Measurements from ENCODE around the gene UBE2L6.

Gene UBE2L6

GRCh38 chr11:57527056-57527631 is 40.3 kb downstream of the UBE2L6 start:
- peak; percentile 51 for DNase-seq

GRCh38 chr11:57523419-57523818 is 44.1 kb downstream of the UBE2L6 start:
- DNase-seq = no peak

- no peak for DNase-seq
Observed at GRCh38 chr11:57521116-57521515, 46.4 kb downstream of the UBE2L6 start.

- DNase-seq = no peak
Observed at GRCh38 chr11:57516061-57516443, 51.4 kb downstream of the UBE2L6 start.

GRCh38 chr11:57515332-57516060 is 52.0 kb downstream of the UBE2L6 start, which contains the start of gene SLC43A1:
SLC43A1 (minus strand) TSS chr11:57515702; CDS start chr11:57514111, 1,591 bp downstream.
- no peak for DNase-seq

GRCh38 chr11:57514538-57515331 is 52.7 kb downstream of the UBE2L6 start:
- DNase-seq = peak; percentile 29

GRCh38 chr11:57513911-57514537 is 53.4 kb downstream of the UBE2L6 start:
- DNase-seq = no peak

GRCh38 chr11:57513452-57513795 is 54.0 kb downstream of the UBE2L6 start:
- DNase-seq = no peak

- no peak for DNase-seq
Observed at GRCh38 chr11:57512646-57513451, 54.6 kb downstream of the UBE2L6 start.

- no peak for DNase-seq
Observed at GRCh38 chr11:57511741-57512430, 55.6 kb downstream of the UBE2L6 start.

- DNase-seq = no peak
Observed at GRCh38 chr11:57508341-57509170, 58.9 kb downstream of the UBE2L6 start.

GRCh38 chr11:57506522-57506921 is 61.0 kb downstream of the UBE2L6 start:
- DNase-seq = no peak

- no peak for DNase-seq
Observed at GRCh38 chr11:57504511-57504910, 63.0 kb downstream of the UBE2L6 start.

- no peak for DNase-seq
Observed at GRCh38 chr11:57502870-57503269, 64.6 kb downstream of the UBE2L6 start.

GRCh38 chr11:57502376-57502775 is 65.1 kb downstream of the UBE2L6 start:
- no peak for DNase-seq

- DNase-seq = no peak
Observed at GRCh38 chr11:57501953-57502352, 65.5 kb downstream of the UBE2L6 start.

Data from CD4-positive, alpha-beta T cell treated with Interferon gamma for 1 hour (primary cell).